Pulmonary artery endothelial cell (primary cell): ENCODE measurements around the gene GLOD5. TPM values are rescaled to one million over a fixed set of nuclear protein-coding genes. Genes with fewer than 3 reads are reported as not detected.

Source experiments
- DNase-seq: peaks from one replicate; pipeline ENCODE4 v3.0.0-alpha.2; 2011; ENCODE audit warnings: low read depth, low spot score
- total RNA-seq: library from RNA; depleted of rRNA; stranded (reverse); fragments of >200 nt; gene quantifications from 2 replicates; pipeline ENCODE4 v1.2.3, GENCODE V29; 2014

GLOD5 gene
- total RNA-seq, result not detected in 2 replicates

DNA sequence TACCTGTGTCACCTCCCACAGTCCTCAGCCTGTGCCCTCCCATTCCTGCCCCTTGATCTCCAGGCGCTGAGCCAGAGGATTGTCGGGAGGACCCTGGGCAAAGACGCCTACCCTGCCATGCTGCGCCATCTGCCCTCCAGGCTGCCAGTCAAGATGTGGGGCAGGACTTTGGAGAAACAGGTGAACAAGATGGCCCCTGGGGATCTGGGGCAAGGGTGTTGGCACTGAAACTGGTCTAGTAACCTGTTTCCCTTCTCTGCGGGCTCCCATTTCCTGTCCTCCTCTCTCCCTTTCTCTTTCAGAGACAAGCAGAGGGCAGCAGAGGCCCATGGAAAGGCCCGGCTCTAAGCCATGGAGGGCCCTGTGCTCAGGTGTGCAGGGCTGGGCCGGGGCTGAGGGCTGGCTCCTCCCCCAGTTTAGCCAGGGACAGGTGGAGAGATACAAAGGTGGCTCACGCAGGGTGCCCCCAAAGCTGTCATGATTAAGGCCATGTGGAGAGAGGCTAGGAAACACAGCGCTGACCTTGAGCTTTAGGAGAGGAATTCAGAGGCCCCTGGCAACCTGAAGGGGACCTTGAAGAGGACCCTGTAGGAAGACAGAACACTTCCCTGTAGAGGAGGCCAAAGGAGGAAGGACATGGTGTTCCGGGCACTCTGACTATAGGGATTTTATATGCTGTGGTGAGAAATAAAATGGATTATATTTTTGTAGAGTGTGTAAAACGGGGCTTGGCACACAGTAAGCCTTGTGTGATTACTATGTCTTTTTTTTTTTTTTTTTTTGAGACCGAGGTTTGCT lies at the start of gene GLOD5:
GLOD5 (plus strand) TSS at position 74 of the 798 bp plus-strand sequence; CDS start at position 118, 44 bp downstream.
- DNase-seq, result no peak

DNA sequence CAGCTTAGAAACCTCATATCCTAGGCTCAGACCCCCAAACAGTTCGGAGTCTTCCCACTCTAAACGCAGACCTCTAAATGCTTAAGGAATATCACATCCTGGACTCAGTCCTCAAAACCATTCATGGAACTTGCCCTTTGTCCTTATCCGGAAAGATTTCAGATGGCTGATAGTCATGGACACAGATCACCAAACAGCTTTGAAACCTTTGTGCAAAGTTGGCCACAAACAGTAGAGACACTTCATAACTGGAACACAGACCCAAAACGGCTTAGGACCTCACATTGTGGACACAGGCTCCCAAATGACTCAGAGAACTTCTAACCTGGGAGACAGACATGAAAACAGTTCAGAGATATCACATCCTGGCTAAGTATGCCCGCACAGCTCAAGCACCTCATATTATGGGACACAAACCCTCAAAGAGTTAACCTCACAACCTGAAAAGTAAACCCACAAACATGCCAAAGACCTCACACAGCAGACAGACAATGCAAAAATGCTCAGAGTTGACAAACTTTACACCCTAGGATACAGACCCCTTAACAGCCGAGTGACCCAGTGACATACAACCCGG lies 49.5 kb upstream of the GLOD5 start:
- DNase-seq, result no peak

DNA sequence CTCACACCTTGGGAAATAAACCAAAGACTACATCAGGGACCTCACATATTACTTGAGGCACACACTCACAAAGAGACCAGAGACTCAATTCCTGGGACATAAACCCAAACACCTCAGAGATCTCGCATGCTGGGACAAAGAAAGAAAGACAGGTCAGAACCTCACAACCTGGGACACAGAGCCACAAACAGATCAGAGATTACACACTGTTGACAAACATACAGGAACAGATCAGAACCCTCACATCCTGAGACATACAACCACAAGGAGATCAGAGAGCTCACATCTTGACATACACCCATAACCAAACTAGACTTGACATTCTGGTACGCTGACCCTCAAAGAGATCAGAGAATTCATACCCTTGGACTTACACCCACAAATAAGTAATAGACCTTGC lies 47.7 kb upstream of the GLOD5 start:
- DNase-seq, result no peak

DNA sequence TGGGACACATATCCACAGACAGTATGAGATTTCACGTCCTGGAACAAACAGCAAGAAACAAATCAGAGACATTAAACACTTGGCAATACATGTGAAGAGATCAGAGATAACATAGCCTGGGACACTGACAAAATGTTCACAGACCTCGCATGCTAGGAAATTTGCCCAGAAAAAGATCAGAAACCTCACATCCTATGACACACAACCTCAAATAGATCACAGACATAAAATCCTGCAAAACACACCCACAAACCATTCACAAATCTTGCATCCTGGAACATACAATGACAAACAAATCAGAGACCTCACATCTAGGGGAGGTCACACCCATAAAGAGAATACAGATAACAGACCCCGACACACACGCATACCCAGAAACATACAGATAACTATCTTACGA lies 47.0 kb upstream of the GLOD5 start:
- no peak for DNase-seq

DNA sequence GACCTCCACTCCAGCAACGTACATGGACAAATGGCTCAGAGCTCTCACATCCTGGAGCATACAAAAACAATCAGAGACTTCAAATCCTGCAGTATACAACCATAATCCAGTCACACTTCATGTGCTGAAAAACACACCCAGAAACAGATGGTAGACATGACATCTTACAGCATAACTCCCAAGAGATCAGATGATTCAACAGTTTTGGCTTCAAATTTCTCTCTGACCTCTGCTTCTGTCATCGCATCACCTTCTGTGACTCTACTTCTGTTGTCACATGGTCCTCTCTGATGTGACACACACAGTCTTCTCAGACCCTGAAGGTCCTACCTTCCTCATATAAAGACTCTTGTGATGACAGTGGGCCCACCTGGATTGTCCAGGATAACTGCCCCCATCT lies 46.5 kb upstream of the GLOD5 start:
- no peak for DNase-seq

DNA sequence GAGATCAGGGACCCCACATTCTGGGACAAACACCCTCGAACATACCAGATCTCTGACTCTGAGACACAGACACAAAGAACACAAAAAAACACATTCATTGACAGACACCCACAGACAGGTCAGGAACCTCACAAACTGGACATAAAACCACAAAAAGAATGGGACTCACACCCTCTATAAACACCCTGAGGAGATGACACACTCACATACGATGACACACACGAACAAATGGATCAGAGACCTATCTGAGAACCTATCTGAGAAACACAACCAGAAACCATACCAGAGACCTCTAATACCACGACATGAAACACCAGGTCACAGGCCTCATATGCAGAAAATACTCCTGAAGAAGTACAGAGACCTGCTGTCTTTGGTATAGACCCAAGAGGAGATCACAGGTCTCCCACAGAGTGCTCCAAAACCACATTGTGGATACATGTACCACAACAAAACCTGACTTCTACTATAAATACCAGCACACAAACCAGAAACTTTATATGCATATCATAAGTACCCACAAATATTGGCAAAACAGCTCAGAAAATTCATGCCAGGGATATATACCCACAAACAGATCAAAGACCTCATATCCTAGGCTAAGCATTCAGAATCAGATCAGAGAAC lies 45.6 kb upstream of the GLOD5 start:
- no peak for DNase-seq

DNA sequence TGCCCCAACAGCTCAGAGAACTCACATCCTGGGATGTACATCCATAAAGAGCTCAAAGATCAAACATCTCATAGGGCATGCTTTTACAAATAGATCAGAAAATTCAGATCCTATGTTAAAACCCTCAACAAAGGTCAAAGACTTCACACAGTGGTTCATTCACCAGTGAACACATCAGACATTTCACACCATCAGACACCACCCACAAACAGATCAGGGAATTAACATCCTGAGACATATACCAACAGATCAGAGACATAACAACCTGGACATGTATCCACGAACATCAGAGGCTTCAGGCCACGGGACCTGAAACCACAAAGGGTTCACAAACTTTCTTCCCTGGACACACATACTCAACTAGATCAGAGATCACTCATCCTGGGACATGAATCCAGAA lies 41.6 kb upstream of the GLOD5 start:
- no peak for DNase-seq

DNA sequence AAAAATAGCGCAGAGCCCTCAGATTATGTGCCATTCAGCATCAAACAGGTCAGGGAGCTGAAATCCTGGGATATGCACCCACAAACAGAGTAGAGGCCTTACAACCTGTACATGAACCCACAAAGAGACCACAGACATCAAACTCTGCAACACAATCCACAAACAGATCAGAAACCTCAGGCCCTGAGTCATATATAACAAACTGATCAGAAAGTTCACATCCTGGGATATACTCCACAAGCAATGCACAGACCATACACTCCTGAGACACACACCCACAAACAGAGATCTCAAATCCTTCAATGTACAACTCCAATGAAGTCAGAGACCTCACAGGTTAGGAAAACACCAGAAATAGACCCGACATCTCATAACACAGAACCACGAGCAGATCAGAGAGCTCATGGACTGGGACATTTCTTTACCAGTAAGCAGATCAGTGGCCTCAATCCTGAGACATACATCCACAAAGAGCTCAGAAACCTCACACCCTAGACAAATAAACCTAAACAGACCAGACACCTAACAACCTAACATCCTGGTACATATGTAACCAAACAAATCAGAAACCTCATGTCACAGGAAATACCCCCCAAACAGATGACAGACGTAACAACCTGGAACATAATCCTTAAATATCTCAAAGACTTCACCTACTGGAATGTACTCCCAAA lies 40.8 kb upstream of the GLOD5 start:
- no peak for DNase-seq

DNA sequence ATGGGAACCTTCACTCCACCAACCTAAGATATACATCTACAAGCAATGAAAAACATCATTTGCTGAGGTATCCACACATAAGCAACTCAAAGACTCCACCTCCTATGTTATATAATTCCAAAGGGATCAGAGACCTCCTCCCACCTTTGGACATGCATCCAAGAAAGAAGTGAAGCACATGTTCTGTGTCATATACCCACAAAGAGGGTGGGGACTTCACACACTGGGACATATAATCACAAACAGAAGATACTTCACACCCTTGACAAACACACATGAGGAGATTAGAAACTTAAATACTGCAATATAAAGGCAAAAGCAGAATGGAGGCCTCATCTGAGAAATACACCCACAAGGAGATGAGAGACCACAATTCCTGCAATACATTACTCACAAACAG lies 39.6 kb upstream of the GLOD5 start:
- no peak for DNase-seq

DNA sequence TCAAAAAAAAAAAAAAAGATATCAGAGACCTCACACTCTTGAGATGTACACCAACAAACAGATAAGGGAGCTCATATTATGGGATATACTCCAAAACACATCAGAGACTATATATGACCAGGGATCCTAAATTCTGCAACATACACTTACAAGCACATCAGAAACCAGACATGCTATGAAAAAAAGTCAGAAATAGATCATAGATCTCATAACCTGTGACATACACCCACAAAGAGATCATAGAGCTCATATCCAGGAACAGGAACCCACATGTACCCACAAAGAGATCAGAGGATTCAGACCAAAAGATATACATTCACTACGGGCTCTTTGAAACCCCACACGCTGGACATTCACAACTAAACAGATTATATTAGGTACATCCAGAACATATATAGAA lies 35.0 kb upstream of the GLOD5 start:
- DNase-seq, result no peak

DNA sequence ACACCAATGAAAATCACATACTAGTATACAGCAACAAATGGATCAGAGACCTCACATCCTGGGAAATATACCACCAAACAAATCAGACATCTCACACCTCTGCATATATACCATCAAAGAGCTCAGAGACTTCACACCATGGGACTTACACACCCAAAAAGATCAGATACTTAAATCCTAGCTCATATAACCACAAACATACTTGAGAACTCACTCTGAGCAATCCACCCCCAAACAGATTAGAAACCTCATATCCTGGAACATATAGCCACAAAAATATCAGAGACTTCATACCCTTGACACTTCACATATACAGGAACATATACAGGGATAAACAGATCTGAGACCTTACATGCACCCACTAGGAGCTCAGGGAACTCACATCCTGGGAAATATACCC lies 32.9 kb upstream of the GLOD5 start:
- no peak for DNase-seq

DNA sequence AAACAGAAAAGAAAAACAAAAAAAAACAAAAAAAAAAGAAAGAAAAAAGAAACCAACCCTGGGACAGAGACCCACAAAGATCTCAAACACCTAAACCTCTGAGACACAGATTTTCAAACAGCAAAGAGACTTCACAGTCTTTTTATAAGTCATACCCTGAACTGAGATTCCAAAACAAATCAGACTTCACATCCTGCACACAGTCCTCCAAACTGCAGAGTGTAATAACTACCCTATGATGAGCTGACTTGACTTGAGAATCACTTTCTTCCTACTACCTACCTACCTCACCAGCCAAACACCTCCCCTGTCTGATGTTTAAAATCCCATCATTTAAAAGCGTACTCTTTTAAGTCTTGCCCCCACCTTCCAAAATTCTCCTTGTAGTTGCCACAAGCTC lies 25.2 kb upstream of the GLOD5 start:
- no peak for DNase-seq

DNA sequence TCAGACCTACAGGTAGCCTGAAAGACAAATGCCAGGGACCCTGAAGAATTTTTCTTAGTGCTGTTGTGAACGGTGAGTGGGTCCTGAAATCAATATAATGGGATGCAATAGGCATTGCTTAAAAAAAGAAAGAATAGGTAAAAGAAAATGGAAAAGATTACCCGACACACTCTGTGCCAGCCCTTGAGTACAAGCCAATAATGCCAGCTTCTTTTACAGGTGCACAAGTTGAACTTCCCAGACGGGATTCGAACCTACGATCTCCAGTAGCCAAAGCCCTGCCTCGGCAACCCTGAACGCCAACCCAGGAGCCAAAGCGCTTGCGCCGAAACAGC lies 24.7 kb upstream of the GLOD5 start:
- no peak for DNase-seq

DNA sequence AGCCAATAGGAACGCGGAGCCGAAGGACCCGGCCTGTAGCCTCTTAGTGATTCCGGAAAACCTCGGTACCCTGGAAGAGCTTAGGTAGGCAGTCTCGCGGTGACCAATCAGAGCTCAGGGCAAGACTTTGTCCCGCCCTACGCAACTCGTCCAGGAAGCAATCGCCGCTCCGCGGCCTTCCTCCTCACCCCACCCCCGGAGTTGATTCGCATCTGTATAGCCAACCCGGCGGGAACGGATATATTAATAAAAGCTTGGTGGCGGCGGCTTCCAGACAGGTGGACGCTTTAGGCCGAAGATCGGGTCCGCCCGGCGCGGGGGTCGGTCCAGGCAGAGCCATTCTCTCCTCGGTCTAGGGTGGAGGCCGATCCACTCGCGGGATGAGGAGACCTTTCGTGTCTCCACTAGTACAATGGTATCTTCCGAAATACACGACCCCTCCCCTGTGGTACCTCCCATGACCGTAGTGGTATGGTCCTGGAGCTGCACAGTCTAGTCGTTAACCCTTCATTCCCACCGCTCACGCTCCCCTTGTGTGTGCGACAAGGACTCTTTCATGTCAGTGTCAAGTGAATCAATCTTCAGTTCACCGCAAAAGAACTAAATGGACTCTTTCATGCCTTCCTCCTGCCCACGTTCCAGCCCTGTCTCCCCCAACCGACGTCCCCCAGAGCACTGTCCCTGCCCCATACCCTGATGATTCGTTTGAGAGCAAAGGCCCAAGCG lies 24.2 kb upstream of the GLOD5 start:
- peak; percentile 92 for DNase-seq

DNA sequence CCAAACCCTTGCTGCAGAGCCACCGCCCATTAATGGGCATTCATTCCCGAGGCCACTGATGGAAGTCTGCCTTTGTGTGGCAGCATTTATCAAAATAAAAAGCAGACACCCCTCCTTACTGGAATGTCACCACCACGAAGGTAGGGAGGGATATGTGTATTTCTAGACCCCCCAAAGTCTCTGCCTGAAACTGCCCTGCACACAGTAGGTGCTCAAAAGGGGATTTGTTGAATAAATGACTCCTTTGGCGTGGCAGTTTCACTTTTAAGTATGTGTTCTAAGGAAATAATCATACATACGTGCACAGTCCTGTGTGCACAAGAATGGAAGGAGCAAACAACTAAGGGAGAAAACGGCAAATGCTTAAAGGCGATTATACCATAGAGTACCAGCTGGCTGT lies 23.6 kb upstream of the GLOD5 start:
- DNase-seq, result no peak

DNA sequence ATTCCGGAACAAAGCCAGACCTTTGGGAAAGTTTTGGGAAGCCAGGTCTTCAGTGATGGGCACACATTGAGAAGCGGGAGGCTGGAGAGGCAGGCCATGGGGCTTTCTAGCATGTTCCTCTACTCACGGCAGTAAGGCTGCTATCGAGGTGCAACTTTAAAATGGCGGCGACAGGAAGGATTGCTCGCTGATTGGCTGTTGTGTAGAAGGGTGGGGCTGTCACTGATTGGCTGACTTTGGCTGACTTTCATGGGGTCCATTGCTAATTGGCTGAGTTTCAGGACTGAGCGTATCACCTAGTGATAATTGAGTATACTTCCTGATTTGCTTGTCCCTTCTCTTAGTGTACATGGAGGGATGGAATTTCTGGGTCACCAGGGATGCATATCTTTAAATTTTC lies 19.7 kb upstream of the GLOD5 start:
- DNase-seq, result no peak

DNA sequence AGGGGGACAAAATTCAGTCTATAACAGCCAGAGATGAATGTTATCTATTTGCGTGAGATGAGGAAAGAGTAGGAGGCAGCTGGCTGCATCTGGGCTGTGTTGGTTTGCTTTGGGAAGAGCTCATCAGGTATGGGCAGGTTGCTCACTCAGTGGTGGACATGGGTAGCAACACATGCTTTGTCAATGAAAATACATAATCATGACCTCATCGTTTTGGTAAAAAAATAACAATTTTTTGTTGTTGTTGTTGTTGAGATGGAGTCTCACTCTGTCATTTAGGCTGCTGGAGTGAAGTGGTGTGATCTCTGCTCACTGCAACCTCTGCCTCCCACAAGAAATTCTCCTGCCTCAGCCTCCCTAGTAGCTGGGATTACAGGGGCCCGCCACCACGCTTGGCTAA lies 16.3 kb upstream of the GLOD5 start:
- DNase-seq, result no peak

DNA sequence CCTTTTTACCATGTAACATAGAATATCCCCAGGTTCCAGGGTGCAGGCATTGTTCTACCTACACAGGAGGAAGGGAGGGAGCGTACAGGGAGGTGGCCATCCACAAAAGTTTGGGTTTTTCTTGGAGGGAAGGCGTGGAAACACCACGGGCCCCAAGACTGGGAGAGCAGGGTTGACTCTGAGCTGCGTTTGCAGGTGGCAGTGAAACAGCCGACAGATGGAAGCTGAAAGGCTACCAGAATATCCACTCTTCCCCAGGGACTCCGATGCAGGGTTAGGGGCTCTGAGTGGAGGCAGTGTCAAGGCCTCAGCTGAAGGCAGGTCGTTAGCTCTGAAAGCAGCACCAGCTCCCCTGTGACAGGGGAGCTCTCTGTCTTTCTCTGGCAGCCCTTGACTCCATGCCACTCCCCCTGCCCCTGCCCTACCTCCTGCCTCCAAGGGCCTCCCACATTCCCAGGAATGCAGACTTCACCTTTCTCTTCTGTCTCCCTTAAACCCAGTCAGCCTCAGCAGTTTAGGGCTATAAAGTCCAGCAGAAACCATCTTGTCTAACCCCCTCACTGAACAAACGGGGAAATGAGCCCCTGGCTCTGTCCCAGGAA lies 14.0 kb upstream of the GLOD5 start:
- no peak for DNase-seq

DNA sequence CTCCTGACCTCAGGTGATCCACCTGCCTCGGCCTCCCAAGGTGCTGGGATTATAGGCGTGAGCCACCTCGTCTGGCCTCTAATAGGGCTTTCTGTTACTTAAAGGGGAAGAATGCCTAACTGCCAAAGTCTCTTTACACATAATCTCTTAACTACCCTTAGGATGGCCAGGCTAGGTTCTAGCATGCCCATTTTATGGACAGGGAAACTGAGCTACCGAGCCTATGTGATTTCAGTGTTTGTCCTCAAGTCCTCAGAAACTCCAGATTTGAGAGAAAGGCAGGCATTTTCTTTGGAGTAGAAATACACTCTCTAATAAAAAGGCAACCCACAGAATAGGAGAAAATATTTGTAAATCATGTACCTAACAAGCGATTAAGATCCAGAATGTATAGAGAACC lies 12.4 kb upstream of the GLOD5 start:
- DNase-seq, result no peak

DNA sequence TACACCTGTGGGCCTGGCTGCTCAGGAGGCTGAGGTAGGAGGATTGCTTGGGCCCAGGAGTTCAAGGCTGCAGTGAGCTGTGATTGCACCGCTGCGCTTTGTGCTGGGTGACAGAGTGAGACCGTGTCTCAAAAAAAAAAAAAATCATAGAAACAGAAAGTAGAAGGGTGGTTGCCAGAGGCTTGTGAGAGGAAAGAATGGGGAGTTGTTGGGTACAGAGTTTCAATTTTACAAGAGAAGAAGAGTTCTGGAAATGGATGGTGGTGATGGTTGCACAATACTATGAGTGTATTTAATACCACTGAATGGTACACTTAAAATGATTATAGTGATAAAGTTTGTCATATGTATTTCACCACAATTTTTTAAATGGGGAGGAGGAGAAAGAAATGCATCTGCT lies 10.2 kb upstream of the GLOD5 start:
- no peak for DNase-seq

DNA sequence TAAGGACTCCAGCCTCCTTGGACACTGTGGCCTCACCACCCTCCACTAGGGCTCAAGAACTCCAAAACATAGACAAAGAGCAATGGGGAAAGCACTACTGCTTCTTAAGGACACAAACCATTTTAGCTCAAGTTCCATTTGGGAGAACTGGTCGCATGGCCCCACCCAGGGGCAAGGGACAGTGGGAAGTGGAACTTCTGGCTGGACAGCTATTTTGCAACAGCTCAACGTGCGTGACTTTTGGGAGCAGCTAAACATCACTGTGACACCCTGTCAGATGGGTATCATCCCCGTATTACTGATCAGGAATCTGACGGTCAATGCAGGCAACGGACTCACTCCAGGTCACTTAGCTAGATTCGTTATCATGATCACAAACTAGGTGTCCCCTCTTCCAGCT lies 9.0 kb upstream of the GLOD5 start:
- DNase-seq, result no peak
